ENCODE data around the gene RASGRF2.
"Not testable (repeated sequence)": the region's sequence is repeated elsewhere in the genome, so short reads cannot be mapped to it uniquely, and the experiment has no call there.

The RASGRF2 gene

DNA sequence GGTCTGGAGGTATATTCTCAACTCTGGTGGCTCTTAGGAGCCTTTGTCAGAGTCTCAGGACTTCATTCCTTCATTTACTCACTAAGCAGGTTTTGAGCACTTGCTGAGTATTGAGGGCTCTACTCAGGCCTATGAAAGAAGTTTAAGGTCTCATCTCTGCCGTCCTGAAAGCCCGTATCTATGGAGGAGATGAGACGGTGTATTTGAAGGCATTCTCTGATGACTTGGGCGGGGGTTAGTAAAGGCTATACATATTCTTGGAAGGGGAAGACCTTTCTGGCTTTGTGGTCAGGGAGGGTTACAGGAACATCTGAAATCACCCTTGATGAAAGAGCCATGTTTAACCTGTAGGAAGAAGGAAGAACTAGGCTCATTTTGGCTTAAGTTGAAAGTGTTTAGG, 21.9 kb downstream of the RASGRF2 start:
- no peak for DNase-seq (ENCODE audit: low read depth)

DNA sequence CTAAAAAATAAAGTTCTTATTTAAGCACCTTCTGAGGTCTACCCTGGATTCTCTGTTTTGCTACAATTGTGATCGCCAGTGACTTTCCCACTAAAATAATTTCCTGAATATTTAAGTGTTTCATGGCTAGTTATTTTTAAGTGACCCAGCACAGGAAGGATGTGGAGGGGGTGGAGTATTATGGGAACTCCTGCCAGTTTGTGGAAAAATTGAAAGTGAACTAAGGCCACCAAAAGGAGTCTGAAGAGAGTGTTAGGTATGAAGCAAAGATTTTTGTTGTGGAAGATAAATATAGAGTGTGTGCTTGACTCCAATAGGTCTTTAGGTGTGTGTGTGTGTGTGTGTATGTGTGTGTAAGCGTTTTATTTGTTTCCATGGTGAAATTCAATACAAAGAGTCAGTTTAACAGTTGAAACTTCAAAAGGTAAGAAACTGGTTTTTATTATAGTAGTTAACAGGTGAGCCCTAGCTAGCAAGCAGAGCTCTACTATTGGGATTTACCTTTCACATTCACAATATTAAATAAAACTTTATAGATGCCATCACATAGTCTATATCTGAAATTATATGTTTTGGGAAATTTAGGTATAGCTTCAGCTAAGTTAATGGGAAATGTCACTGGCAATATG, 25.6 kb downstream of the RASGRF2 start:
- DNase-seq (ENCODE audit: low read depth), result no peak

DNA sequence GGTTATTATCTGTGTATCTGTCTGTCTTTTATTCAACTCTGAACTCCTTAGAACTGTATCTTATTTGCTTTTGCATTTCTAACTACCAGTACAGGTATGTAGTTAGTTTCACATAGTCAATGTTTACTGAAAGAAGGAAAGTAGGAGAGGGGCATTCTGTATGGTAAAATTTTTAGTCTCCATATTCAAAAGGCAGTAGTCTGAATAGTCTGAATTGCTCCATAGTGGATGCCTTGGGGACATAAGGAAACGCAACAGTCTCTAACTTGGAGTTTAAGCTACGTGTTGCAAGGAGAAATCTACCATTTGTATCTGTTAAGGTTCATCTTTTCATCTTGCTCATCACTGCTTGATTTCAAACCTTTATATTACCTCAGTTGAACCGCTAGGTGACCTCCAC, 26.2 kb downstream of the RASGRF2 start:
- DNase-seq (ENCODE audit: low read depth), result no peak

DNA sequence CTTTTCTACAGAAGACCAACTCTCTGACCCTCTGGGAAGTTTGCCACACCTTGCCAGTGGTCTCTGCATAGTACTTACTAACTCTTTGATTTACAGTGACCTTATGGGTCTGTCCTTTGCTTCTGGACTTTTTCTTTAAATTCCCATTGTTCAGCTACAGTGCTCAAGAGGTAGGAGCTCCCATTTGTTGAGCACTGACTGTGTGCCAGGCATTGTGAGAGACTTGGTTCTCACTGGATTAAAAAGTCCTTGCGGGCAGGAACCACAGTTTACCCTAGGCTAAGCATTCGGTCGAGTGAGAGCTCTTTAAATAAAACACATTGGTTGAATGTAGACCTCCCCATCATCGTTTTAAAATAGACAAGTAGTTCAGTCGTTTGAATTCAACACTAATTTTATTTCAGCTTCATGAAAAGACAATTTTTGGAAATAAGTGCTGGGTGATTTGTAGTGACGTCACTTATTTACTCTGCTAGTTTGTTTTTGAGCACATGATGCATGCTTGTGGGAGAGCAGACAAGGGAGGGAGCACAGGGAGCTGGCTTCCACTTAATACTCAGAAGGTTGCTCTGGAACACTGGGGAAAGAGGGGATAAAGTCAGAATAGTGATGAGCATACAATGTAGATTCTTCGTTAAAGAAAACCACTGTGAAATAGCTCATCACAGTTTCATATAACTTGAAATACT, 27.1 kb downstream of the RASGRF2 start:
- no peak for DNase-seq (ENCODE audit: low read depth)

DNA sequence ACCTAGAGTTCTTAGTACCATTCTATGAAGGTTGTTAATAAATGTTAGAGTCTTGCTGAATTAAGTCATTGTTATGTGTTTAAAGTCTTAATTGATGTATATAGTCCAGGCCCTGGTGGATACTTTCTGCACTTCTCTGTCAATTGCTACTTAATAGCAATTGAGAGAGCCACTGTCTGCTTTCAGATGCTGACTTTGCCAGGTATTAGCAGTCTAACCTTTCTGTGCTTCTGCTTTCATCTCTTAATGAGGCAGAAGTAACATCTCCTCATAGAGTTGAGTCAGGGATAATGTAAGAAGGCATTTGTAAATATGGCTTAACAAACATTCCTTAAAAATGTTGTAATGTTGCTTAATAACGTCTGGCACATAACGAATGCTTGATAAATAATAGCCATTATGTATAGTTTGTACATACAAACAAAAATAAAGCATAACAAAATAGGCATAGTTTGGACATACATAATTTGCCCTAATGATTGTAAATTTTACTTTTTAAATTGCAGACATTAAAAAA, 28.3 kb downstream of the RASGRF2 start:
- DNase-seq (ENCODE audit: low read depth), result no peak

DNA sequence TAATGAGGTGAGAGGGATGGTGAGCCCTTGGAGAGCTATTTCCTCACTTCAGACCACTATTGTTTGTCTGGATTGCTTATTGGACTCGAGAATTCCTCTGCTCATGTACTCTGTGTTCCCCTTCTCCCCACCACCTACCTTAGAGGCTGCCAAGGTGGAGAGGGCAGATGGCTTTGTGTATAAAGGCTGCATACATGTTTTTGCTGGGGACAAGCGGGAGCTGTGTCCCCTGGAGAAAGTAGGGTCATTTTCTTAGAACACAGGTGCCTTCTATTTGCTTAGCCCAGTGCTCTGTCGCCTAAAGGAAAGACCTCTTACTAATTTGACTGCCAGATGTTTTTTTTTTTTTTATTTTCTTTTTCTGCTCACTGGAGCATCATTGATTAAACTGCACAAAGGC, 29.7 kb downstream of the RASGRF2 start:
- DNase-seq (ENCODE audit: low read depth), result no peak

DNA sequence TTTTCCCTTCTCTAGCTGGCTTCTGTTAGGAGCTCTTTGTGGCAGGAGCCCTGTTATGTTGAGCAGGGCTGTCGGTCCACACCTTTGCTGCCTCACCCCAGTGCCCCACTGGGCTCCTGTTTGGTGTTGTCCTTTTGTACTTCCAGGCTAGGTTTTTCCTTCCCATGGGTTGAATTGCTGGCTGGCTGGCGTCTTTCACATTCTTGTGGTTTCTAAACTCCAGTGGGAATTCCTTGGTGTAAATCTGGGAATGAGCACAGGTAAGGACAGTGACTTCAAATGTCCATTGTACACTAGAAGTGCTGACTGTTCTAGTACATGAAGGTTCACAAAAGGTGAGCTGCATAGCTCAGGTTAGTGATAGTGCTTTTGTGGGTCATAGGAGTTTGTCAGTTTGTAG, 30.4 kb downstream of the RASGRF2 start:
- DNase-seq (ENCODE audit: low read depth), result no peak

DNA sequence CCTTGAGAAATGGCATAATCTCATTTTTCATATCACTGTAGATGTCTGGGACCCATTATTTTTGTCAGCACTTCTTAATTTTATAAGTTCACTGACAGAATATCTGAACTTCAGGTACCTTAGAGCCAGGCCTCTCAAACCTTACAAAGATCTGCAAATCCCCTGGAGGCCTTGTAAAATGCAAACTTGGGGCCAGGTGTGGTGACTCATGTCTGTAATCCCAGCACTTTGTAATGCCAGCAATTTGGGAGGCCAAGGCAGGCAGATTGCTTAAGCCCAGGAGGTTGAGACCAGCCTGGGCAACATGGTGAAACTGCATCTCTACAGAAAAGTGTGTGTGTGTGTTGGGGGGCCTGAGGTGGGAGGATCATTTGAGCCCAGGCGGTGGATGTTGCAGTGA, 30.8 kb downstream of the RASGRF2 start:
- no peak for DNase-seq (ENCODE audit: low read depth)

DNA sequence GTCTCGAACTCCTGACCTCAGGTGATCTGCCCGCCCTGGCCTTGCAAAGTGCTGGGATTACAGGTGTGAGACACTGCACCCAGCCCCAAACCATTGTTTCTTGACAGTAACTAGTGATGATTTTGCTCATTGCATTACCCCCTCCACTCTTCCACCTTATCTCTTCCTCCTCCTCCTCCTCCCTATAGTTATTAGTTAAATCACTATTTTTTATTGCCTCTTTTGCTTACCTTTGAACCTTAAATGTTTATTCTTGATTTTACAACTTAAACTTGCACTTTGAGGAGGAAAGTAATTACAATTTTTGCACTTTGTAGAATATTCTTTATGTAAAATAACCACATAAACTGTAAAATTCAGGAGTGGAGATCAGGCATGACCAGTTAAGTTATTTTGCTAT, 35.7 kb downstream of the RASGRF2 start:
- no peak for DNase-seq (ENCODE audit: low read depth)

DNA sequence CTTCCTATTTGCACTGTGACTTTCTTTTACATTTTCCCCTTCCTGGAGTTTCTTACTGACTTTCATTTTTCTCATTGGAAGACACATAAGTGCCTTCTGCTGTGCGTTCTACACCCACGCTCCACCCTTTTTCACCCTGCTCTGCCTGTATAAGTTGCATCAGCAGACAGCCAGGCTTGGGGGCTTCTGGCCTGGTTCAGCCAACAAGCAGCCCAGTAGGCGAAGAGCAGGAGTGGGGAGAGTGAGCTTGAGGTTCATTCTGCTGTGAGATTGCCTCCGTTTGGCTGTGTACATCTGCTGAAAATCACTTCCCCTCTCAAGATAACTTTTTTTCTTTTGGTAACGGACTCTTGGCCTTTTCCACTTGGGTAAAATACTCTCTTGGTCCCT, 38.4 kb downstream of the RASGRF2 start:
- no peak for DNase-seq (ENCODE audit: low read depth)

DNA sequence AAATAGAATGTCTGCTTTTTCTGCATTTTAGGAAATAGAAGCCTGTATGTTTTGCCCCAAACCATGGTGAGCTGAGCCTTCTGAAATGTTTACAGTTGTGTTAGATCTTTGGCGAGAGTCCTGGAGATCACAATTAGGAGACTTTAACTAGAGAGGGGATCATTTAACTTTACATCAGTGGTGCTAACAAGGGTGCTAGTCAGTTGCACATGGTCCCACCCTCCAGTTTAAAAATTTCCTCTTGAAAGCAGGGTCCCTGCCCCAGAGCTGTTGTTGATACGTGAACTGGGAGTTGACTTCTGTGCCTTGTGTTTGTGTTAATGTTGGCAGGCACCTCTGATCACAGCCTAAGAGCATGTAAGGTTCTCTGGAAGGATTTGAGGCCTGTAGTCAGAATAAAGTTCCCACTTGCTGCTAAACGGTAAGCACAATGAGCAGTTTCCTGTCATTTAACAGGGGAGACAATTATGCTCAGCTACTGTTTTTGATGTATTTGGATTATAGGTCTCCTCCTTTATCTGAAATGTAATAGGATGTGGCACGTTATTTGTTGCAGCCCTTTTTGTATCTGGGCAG, 43.7 kb downstream of the RASGRF2 start:
- DNase-seq (ENCODE audit: low read depth), result no peak

DNA sequence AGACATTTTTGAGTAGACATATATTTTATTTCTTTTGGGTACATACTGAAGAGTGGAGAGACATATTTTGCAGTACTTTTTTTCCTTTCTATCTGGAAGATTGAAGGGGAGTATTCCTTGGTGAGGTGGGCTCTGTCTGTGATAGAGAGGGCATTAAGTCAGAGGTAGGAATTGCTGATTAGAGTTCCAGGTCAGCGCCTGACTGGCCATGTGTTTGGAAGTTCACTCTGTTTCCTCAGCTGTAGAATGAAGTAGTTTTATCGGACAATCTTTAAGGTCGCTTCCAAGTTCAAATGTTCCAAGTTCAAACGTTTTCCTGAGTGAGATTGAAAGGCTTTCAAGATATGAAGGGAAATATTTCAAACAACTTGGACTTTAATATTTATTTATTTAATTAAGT, 45.5 kb downstream of the RASGRF2 start:
- no peak for DNase-seq (ENCODE audit: low read depth)

DNA sequence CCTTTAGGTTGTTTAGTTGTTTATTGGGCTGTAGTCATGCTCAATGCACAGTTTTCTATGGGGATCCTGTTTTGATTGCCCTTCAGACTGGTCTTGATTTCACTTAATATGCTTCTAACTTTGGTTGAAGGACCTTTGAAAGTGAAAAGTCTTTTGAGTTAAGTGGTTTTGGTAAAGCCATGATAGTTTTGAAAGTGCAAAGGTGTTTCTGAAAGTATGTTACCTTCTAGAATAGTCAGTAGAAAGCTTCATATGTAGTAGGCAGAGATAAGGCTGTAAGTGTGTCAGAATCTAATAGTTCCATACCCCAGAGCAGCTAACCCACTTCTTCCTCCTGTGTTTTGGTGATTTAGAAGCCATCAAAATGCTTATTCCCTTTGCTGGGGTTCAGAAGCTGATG, 46.1 kb downstream of the RASGRF2 start:
- DNase-seq (ENCODE audit: low read depth), result no peak

DNA sequence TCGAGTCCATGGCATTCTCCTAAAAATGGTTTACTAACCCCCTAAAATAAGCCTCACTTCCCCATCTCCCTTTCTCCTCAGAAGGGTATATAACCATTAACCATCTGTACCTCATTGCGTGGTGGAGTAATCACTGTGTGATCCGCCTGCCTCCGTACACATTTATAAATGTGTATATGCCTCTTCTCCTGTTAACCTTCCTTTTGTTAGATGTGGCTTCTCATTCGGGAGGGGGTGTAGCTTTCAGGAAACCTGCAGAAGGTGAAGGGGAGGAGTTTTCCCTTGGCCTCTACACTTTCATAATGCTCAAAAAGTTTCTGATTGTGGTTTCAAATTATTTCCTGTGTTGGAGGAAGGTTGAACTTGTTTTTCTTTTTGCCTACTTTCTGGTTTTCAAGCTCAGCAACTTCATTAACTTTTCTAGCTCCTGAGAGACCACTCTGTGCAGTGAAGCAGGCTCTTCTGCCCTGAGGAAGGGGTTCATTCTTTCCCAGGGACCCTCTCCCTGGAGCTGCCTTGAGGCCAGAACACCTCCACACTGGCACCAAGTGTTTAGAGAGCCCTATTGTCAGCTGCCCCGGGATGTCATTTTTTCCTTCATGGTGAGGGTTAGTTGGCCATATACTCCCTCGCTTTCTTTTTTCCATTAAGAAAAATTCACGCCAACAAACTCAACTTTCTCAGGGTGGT, 46.9 kb downstream of the RASGRF2 start:
- DNase-seq (ENCODE audit: low read depth), result peak; percentile 30

DNA sequence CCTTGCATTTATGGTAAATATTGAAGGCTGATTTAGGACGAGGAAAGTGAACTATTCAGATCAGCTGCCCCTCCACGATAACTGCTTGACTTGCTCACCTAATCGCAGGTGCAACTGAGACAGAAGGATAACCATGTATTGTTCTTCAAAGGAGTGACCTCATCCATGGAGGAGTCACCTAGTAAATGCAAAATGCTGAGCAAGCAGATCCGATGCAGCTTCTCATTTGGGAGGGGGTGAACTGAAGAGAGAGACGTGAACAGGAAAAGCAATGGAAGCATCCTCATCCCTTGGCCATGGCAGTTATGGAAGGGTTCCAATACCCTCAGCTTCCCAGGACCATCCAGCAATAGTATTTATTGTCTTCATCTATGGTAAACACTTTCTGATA, 47.5 kb downstream of the RASGRF2 start:
- no peak for DNase-seq (ENCODE audit: low read depth)

DNA sequence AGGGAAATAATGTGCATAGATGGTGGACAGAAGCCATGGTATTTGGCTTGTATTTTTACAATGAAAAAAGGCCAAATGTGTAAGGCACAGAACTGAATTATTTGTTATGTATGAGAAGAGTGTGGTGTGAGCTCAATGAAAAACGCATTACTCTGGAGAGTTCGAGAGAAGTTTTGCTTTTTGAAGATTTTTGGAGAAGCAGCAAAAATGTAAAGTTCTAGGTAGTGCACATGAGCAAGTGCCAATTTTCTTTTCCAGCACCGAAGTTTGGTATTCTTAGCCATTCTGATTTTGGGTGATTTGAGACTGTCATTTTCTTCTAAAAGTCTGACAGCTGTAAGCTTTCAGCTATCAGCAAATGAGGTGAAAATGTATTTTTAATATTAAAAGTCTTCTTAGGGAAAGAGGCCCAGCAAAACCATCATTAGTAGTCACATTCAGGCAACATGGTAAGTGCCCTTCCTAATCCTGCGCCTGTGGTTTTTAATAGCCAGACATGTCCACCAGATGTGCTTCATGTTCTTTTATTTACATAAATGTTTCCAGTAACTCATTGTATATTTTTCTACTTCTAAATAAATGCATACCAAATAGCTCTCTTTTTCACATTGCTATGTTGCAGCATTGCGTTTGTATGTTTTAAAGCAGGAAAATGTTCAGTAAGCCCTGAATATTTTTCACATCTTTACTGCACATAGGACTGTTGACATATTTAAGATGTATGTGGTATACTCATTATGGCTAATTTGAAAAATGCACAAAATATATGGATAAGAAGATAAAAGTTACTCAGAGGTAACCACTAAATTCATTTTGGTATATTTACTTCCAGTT, 50.4 kb downstream of the RASGRF2 start:
- DNase-seq (ENCODE audit: low read depth), result no peak

DNA sequence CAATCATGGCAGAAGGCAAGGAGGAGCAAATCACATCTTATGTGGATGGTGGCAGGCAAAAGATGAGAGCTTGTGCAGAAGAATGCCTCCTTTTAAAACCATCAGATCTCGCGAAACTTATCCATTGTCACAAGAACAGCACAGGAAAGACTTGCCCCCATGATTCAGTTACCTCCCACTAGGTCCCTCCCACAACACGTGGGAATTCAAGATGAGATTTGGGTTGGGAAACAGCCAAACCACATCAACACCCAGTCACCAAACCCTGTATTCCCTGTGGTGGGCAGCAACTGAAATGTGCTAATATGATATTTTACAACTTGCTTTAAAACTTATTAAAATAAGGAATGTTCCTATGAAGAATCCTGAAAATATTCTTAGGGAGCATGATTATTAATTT, 54.2 kb downstream of the RASGRF2 start:
- DNase-seq (ENCODE audit: low read depth), result no peak

DNA sequence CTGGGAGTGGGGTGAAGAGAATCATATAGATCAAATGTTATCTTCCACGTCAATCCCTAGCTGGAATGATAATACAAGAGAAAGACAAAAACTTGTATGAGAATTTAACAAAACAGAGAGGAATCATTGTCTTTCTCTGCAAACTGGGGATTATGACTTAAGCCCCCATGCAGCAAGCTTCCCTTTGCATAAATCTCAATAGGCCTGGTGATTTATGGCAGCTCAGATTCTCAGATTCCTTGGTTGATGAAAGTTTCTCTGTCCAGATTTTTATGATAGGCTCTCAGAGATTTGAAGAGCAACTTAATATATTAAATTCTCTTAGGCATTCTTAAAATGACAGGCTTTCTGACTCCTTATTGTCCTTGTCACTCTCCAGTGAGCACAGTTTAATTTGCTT, 56.0 kb downstream of the RASGRF2 start:
- no peak for DNase-seq (ENCODE audit: low read depth)

DNA sequence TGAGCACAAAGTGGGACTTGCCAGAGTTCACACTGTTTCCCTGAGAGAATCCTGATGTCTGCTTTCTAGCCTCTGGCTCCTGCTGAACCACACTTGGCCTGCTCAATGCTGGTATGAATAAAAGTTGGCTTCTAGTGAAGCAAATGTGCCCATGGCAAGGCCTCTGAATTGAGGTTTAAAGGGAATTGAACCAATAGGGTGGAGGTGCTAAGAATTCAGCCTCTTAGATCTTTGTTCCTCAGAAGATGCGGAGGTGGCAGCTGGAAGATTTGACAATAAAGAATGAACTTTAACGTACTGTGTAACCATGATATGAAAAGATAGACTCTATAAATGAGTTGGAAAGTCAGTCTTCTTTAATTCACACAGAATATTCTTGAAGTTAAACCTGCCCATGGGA, 57.2 kb downstream of the RASGRF2 start:
- no peak for DNase-seq (ENCODE audit: low read depth)

DNA sequence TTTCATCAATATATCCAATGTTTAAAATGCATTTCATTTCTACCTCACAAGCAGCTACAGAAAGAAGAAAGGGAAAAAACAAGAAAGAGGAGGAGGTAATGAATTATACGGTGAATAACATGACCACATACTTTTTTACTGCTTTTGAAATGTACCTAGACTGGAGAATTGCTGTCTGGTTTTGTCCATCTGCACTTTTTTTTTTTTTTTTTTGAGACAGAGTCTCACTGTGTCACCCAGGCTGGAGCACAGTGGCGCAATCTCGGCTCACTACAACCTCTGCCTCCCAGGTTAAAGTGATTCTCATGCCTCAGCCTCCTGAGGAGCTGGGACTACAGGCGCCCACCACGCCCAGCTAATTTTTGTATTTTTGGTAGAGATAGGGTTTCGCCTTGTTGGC, 58.4 kb downstream of the RASGRF2 start:
- DNase-seq (ENCODE audit: low read depth), result not testable (repeated sequence)

DNA sequence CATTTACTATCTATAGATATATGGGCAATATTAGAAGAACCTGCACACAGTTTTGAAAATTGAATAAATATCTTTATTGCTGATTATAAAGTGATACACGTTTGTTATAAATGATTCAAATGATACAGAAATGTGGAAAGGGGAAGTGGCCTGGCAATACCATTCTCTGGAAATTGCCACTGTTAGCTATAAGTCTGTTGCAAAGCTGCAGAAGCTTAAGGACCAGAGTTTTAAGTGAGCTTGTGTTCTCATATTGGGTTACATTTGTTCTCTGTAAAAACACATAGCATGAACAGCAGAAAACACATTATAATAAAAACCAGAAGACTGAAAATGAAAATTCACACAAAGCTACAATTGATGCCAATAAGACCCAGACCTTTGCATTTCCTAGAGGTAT, 59.6 kb downstream of the RASGRF2 start:
- DNase-seq (ENCODE audit: low read depth), result no peak

DNA sequence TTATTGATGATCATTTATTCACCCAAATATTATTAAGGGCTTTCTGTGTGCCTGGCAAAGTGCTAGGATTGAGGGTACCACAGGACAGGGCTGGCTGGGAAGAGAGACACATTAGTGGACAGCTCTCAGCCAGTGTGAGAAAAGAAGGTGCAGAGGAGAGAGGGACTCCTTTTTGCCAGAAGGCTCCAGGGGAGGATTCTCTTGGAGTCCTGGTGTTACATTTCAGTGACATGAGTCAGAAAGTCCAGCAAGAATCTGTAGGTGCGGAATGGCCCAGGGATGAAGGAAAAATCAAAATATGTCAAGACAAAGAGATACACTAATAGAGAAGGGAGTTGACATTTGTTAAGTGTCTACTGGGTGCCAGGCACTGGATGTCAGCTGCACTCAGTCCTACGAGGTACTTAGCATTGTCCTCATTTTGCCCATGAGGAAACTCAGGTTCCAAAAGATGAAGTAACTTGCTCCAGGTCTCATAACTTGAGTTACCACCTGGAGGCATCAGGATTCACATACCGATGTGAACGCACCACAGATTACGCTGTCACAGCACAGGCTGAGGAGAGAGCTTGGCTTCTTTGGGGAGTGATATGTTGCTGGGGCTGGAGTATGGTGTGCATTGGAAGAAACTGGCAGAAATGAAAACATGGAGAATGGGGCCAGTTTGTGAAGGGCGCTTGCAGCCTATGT, 60.5 kb downstream of the RASGRF2 start:
- DNase-seq (ENCODE audit: low read depth), result no peak
